ENCODE data around the gene COQ8A. TPM values are rescaled to one million over a fixed set of nuclear protein-coding genes. Genes with fewer than 3 reads are reported as not detected.

The COQ8A gene
- polyA plus RNA-seq, 2 of the 4 experiments (the other 2 are of a cell fraction): 10.8 to 12.4 TPM

DNA sequence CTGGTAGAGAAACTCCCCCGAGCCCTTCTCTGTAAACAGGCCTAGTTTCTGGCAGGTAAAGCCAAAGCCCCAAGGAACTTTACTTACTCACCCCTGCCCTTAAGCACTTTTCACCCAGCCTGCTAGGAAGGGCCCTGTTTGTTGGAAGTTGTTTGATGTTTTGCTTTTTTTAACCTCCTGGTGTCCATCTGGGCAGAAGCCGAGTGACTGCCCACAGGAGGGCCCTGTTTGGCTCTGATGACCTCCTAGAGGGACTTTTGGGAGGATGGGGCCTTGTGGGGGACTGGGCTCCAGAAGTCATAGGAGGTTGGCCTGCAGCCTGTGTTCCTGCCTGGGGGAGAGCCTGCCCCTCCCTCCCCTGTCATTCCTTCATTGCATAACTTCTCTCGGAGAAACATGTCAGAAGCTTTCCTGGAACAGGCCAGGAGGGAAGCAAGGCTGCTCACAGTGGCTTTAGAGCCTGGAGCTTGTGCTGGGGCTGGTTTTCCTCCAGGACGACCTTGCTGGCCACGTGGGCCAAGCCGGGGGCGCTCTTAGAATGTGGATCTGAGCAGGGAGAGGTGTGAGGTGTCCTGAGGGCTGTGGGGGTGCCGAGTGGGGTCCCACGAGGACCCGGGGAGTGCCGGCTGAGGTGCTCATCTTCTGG is 33.9 kb downstream of the COQ8A start:
- Histone ChIP-seq H3K4me1 (peaks cover 3% of the 10 kb centered on the region; the same call in 1 of the 3 replicates), H3K4me2 (no peak overlapping the region), H3K9me3 (peaks cover 10% of the 10 kb centered on the region; the same call in 1 of the 3 replicates), H3K4me3 (no peak overlapping the region), H3K27ac (peak overlapping the region in 1 of 2 experiments; percentile 43; a peak in 3 of 6 replicates)
- no peak for DNase-seq (ENCODE audit: low read depth in 1 of 2, low spot score in 1 of 2)
- ATAC-seq: peak in 1 of 2 experiments; percentile 18; a peak in 2 of 6 replicates
- WGBS (ENCODE audit: missing lambda C conversion rate): 72% methylated on average over 11 of the region's 11 CpGs
- CTCF ChIA-PET: no interaction called here
- POLR2A ChIA-PET: no interaction called here
- FAIRE-seq: no peak
- no peak for TF ChIP-seq NFE2L2 (conservative IDR thresholded peaks at IDR 0.05; ENCODE audit: low read length)
- TF ChIP-seq, protein P1, sequence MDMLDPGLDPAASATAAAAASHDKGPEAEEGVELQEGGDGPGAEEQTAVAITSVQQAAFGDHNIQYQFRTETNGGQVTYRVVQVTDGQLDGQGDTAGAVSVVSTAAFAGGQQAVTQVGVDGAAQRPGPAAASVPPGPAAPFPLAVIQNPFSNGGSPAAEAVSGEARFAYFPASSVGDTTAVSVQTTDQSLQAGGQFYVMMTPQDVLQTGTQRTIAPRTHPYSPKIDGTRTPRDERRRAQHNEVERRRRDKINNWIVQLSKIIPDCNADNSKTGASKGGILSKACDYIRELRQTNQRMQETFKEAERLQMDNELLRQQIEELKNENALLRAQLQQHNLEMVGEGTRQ (IDR thresholded peaks at IDR 0.05): no peak
- no peak for TF ChIP-seq BHLHE40 (IDR thresholded peaks at IDR 0.05; ENCODE audit: low read depth, low read length)
- no peak for TF ChIP-seq GATA3 (IDR thresholded peaks at IDR 0.05; ENCODE audit: borderline replicate concordance)
- TF ChIP-seq CBX8 (IDR thresholded peaks at IDR 0.05): no peak
- TF ChIP-seq TP53 (CRISPR knock-in tag; IDR thresholded peaks at IDR 0.05): no peak
- TF ChIP-seq POLR2AphosphoS2 (conservative IDR thresholded peaks at IDR 0.05; ENCODE audit: low read length): no peak
- TF ChIP-seq NPAS2 (CRISPR knock-in tag; IDR thresholded peaks at IDR 0.05; ENCODE audit: borderline replicate concordance): no peak

DNA sequence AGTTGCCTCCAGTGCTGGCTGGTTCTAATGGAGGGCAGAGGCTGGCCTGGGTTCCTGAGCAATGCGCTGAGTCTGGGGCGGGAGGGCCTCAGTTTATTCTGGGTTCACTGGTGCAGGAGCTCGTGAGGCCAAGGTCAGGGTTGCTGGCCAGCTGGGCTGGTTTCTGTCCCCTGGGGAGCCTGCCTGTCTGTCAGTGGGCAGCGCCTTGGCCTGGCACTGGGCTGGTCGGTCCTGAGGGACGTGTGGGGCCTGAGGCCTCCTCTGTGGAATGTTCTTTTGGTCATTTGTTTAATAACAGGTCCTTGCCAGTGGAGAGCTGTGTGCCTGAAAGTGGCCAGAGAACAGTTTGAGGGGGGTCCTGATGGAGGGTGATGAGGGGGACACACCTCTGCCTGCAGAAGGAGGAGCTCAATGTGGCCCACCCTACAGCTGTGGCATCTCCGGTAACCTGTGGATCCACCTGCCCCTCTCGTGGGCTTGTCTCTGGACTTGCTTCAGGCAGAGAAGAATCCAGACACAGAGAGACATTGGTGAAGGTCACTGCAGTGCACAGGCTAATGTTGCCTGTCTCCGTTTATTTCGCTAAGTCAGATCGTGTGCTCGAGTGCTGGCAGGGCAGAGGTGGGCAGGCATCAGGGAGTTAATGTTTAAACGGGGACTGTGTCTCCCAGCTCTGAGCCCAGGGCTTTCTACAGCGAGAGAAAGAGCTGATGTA is 34.6 kb downstream of the COQ8A start:
- FAIRE-seq: no peak

GRCh38 chr1:226975259-226976250 is 35.5 kb downstream of the COQ8A start:
- FAIRE-seq: no peak
- POLR2A ChIA-PET: no interaction called here
- no peak for DNase-seq (ENCODE audit: low read depth in 1 of 2, low spot score in 1 of 2)

More for the DNA sequence above, 34.6 kb downstream of the COQ8A start:
- ChIA-PET CTCF (interaction anchor here (0.8 kb wide), 1 partner anchor 348 kb away, joined by 3 read pairs; no protein-coding TSS in a partner anchor), POLR2A (no interaction called here)
- H3K4me3 ChIP-seq: no peak overlapping the region
- no peak for TF ChIP-seq CBX2 (IDR thresholded peaks at IDR 0.05; ENCODE audit: borderline replicate concordance, low read depth)
- no peak for TF ChIP-seq CEBPB (IDR thresholded peaks at IDR 0.05)
- peaks cover 10% of the 10 kb centered on the region; the same call in 1 of the 3 replicates for H3K9me3 ChIP-seq
- H3K4me2 ChIP-seq: no peak overlapping the region
- H3K4me1 ChIP-seq: peaks cover 3% of the 10 kb centered on the region; the same call in 1 of the 3 replicates
- peak overlapping the region in 1 of 2 experiments; percentile 43; a peak in 3 of 6 replicates for H3K27ac ChIP-seq
- ATAC-seq (peak in 1 of 2 experiments; percentile 22; a peak in 2 of 6 replicates), DNase-seq (ENCODE audit: low read depth in 1 of 2, low spot score in 1 of 2) (no peak)
- 85% methylated on average over 14 of the region's 14 CpGs for WGBS (ENCODE audit: missing lambda C conversion rate)

More at GRCh38 chr1:226975259-226976250, 35.5 kb downstream of the COQ8A start:
- Histone ChIP-seq H3K9me3 (peaks cover 10% of the 10 kb centered on the region; the same call in 1 of the 3 replicates), H3K27ac (no peak overlapping the region), H3K4me3 (no peak overlapping the region), H3K4me1 (peaks cover 3% of the 10 kb centered on the region; the same call in 1 of the 3 replicates), H3K4me2 (no peak overlapping the region)
- WGBS (ENCODE audit: missing lambda C conversion rate): 92% methylated on average over 19 of the region's 32 CpGs
- no peak for TF ChIP-seq RNF2 (IDR thresholded peaks at IDR 0.05; ENCODE audit: borderline replicate concordance, low read depth)
- no peak for TF ChIP-seq FOXS1 (CRISPR knock-in tag; IDR thresholded peaks at IDR 0.05)
- no peak for TF ChIP-seq EHMT2 (IDR thresholded peaks at IDR 0.05; ENCODE audit: low read depth)
- TF ChIP-seq EHF (CRISPR knock-in tag; IDR thresholded peaks at IDR 0.05): no peak
- no peak for TF ChIP-seq MAZ (IDR thresholded peaks at IDR 0.05; ENCODE audit: borderline replicate concordance, low read depth, low read length)
- TF ChIP-seq NR3C1 (IDR thresholded peaks at IDR 0.05): no peak
- TF ChIP-seq SREBF2 (IDR thresholded peaks at IDR 0.05): no peak
- TF ChIP-seq NPAS2 (CRISPR knock-in tag; IDR thresholded peaks at IDR 0.05; ENCODE audit: borderline replicate concordance): no peak
- TF ChIP-seq FOSB (CRISPR knock-in tag; IDR thresholded peaks at IDR 0.05): no peak
- TF ChIP-seq ZC3H11A (IDR thresholded peaks at IDR 0.05): no peak
- TF ChIP-seq ZSCAN20 (CRISPR knock-in tag; IDR thresholded peaks at IDR 0.05): no peak
- TF ChIP-seq RCOR1 (IDR thresholded peaks at IDR 0.05; ENCODE audit: low read depth, low read length): no peak
- no peak for TF ChIP-seq RFX5 (IDR thresholded peaks at IDR 0.05)
- CTCF ChIA-PET: interaction anchor here (0.8 kb wide), 1 partner anchor 349 kb away, joined by 3 read pairs; no protein-coding TSS in a partner anchor
- ATAC-seq: peak in 1 of 2 experiments; percentile 15; a peak in 1 of 6 replicates

Data from A549 (cell line).